Body of pancreas (tissue), 4 donors: ENCODE measurements around the gene RSPH1. TPM values are rescaled to one million over a fixed set of nuclear protein-coding genes. Genes with fewer than 3 reads are reported as not detected.
"Not testable (repeated sequence)": the region's sequence is repeated elsewhere in the genome, so short reads cannot be mapped to it uniquely, and the experiment has no call there.

Source experiments
- ATAC-seq: fragments of 150-250 bp; one replicate; pipeline ENCODE4 v1.9.1; 2016
- DNase-seq, 4 donors: peaks; one replicate each; pipeline ENCODE4 v3.0.0-alpha.2; 2019
- H3K27ac ChIP-seq, 4 donors: fragments of 200-600 bp; sonication (generic); 1 replicate in 3 of 4; 2 replicates in 1 of 4; pipeline versions ENCODE4 v1.5.1 to v1.6.1; 2016 to 2019; ENCODE audit warnings: mild to moderate bottlenecking in 1 of 4, mixed read lengths in 1 of 4, moderate library complexity in 1 of 4
- H3K27me3 ChIP-seq, 2 donors: fragments of 200-600 bp; sonication (generic); one replicate each; pipeline ENCODE4 v1.6.0; 2016; ENCODE audit warnings: mild to moderate bottlenecking in 1 of 2
- H3K36me3 ChIP-seq, 2 donors: fragments of 200-600 bp; sonication (generic); replicated peaks in 1 of 2; 2 replicates each; pipeline ENCODE4 v1.5.1; 2016; ENCODE audit warnings: low read depth in 2 of 2; ENCODE audit not compliant: insufficient read depth in 1 of 2
- H3K4me1 ChIP-seq: fragments of 200-600 bp; sonication (generic); one replicate; pipeline ENCODE4 v1.6.0; 2016
- H3K4me3 ChIP-seq, 2 donors: fragments of 200-600 bp; sonication (generic); 1 replicate in 1 of 2; 2 replicates in 1 of 2; pipeline ENCODE4 v1.5.1; 2016 to 2019
- H3K9me3 ChIP-seq, 3 donors: fragments of 200-600 bp; sonication (generic); 1 replicate in 2 of 3; 2 replicates in 1 of 3; pipeline ENCODE4 v1.5.1; 2016
- CTCF ChIP-seq, 7 experiments: fragments of 450-650 bp in 4 of 7; fragments of 200-600 bp in 3 of 7; sonication (generic) in 3 of 7; IDR thresholded peaks; one replicate each; pipeline ENCODE4 v1.5.1; 2016 to 2019; ENCODE audit warnings: antibody characterized with exemption in 7 of 7
- POLR2A ChIP-seq, 3 donors: fragments of 450-650 bp; IDR thresholded peaks; one replicate each; pipeline ENCODE4 v1.6.1; 2016; ENCODE audit warnings: antibody characterized with exemption in 3 of 3, mild to moderate bottlenecking in 2 of 3
- WGBS, 2 donors: methylation state at CpG; one replicate each; pipeline ENCODE4 v1.1.5; 2017; 5-methylcytosine and 5-hydroxymethylcytosine counted together
- intact Hi-C: fragments of 100-400 bp; cut with DNase I; formaldehyde crosslinking; loops from one replicate; pipeline ENCODE4 v1.15.1; 2023
- total RNA-seq, 2 donors: library from RNA; depleted of rRNA; stranded (reverse); fragments of >200 nt; gene quantifications; one replicate each; pipeline ENCODE4 v1.1.0, GENCODE V29; 2016

Gene RSPH1
- total RNA-seq, 2 donors from 2014 or later: 1.6 to 2.3 TPM

GRCh38 chr21:42472521-42472920 lies 23.5 kb downstream of the RSPH1 start:
- Histone ChIP-seq H3K27ac (no peak overlapping the region), H3K9me3 (no peaks in the 10 kb centered on the region), H3K4me3 (no peak overlapping the region), H3K4me1 (peaks cover 13% of the 10 kb centered on the region), H3K27me3 (no peaks in the 10 kb centered on the region), H3K36me3 (no peaks in the 10 kb centered on the region)
- 85 to 88% methylated on average over 7 of the region's 7 CpGs for WGBS, 2 donors
- ATAC-seq (no peak), DNase-seq (no peak)
- TF ChIP-seq POLR2A (IDR thresholded peaks at IDR 0.05): no peak
- intact Hi-C loops: no loop called here

GRCh38 chr21:42471716-42472330 lies 24.2 kb downstream of the RSPH1 start:
- no peak for ATAC-seq
- WGBS, 2 donors: 85 to 91% methylated on average over 13 of the region's 13 CpGs
- intact Hi-C loops: no loop called here
- Histone ChIP-seq H3K27me3 (no peaks in the 10 kb centered on the region), H3K4me1 (peaks cover 20% of the 10 kb centered on the region), H3K4me3 (no peak overlapping the region), H3K9me3 (no peaks in the 10 kb centered on the region), H3K27ac (no peak overlapping the region), H3K36me3 (no peaks in the 10 kb centered on the region)
- no peak for DNase-seq
- TF ChIP-seq POLR2A (IDR thresholded peaks at IDR 0.05) (no peak), CTCF (IDR thresholded peaks at IDR 0.05) (no peak)

GRCh38 chr21:42471206-42471605 lies 24.8 kb downstream of the RSPH1 start:
- H3K27ac ChIP-seq: no peak overlapping the region
- ATAC-seq (no peak), DNase-seq (no peak)
- H3K36me3 ChIP-seq: no peaks in the 10 kb centered on the region
- TF ChIP-seq CTCF (IDR thresholded peaks at IDR 0.05) (no peak), POLR2A (IDR thresholded peaks at IDR 0.05) (no peak)
- WGBS, 2 donors: 91 to 94% methylated on average over 9 of the region's 9 CpGs
- no peaks in the 10 kb centered on the region for H3K9me3 ChIP-seq
- H3K27me3 ChIP-seq: no peaks in the 10 kb centered on the region
- intact Hi-C loops: no loop called here
- peaks cover 23% of the 10 kb centered on the region for H3K4me1 ChIP-seq
- no peak overlapping the region for H3K4me3 ChIP-seq

- DNase-seq, H3K27ac ChIP-seq, H3K27me3 ChIP-seq, H3K4me3 ChIP-seq, intact Hi-C loops, H3K36me3 ChIP-seq, H3K9me3 ChIP-seq, ATAC-seq: not testable (repeated sequence)
- peaks cover 37% of the 10 kb centered on the region for H3K4me1 ChIP-seq
- 93 to 100% methylated on average over 4 of the region's 4 CpGs for whole genome bisulfite sequencing, 2 donors
These were observed 26.3 kb downstream of the RSPH1 start for GRCh38 chr21:42469726-42470125.

GRCh38 chr21:42469272-42469671 lies 26.8 kb downstream of the RSPH1 start:
- Histone ChIP-seq H3K36me3 (no peaks in the 10 kb centered on the region), H3K4me3 (no peak overlapping the region), H3K27ac (no peak overlapping the region), H3K27me3 (no peaks in the 10 kb centered on the region), H3K4me1 (peaks cover 39% of the 10 kb centered on the region), H3K9me3 (no peaks in the 10 kb centered on the region)
- ATAC-seq (no peak), DNase-seq (no peak)
- WGBS, 2 donors: 82 to 92% methylated on average over 2 of the region's 2 CpGs
- TF ChIP-seq POLR2A (IDR thresholded peaks at IDR 0.05) (no peak), CTCF (IDR thresholded peaks at IDR 0.05) (no peak)
- intact Hi-C loops: no loop called here

- DNase-seq: peak in 1 of 4 donors; percentile 1
- Histone ChIP-seq H3K4me1 (peaks cover 39% of the 10 kb centered on the region), H3K9me3 (no peaks in the 10 kb centered on the region), H3K27ac (no peak overlapping the region), H3K36me3 (no peaks in the 10 kb centered on the region), H3K4me3 (no peak overlapping the region), H3K27me3 (no peaks in the 10 kb centered on the region)
- intact Hi-C loops: no loop called here
- TF ChIP-seq CTCF (IDR thresholded peaks at IDR 0.05) (no peak), POLR2A (IDR thresholded peaks at IDR 0.05) (no peak)
- ATAC-seq: no peak
- WGBS, 2 donors: 78 to 84% methylated on average over 6 of the region's 6 CpGs
These were observed 27.4 kb downstream of the RSPH1 start for GRCh38 chr21:42468491-42469131.
